GM12892 (cell line): Measurements from ENCODE around the gene KCNQ1OT1.

Experiments used
- POLR2A ChIP-seq: IDR thresholded peaks from 2 replicates; pipeline ENCODE4 v1.6.1; 2011; ENCODE audit warnings: low read depth, low read length, control low read depth
- TAF1 ChIP-seq: IDR thresholded peaks from 2 replicates; pipeline ENCODE4 v1.6.1; 2011; ENCODE audit warnings: low read depth, mild to moderate bottlenecking, control low read depth, low read length, borderline replicate concordance

DNA sequence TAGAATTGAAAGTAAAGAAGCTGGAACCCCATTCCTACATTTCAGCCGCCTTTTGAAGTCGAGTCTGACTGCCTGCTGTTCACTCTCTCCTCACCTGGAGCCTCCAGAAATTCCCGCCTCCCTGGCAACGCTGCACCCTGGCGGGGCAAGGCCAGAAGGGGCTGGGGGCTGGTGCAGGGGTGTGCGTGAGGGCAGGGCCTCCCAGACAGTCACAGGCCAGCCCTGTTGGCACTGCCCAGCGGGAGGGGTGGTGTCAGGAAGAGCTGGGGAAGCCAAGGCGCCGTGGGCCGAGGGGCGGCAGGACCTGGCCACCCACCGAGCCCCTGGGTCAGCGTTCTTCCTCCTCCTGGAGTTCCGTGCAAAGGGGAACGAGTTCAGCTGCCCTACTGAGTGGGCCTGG, 123.2 kb downstream of the KCNQ1OT1 start:
- TF ChIP-seq TAF1 (no peak), POLR2A (no peak)
